HepG2 (cell line): ENCODE data around the gene ATP4B. TPM values are rescaled to one million over a fixed set of nuclear protein-coding genes. Genes with fewer than 3 reads are reported as not detected.

Experiments
- CBX5 ChIP-seq: sonication (generic); formaldehyde crosslinking; IDR thresholded peaks from 2 replicates; pipeline ENCODE4 v1.4.0; 2020; ENCODE audit warnings: missing genetic modification reagents, borderline replicate concordance
- SP5 ChIP-seq: IDR thresholded peaks from 2 replicates; pipeline ENCODE4 v1.6.1; 2016; ENCODE audit warnings: low read depth, borderline replicate concordance
- polyA plus RNA-seq, 8 experiments: library from polyadenylated mRNA; depleted of rRNA in 3 of 8; stranded (reverse) in 7 of 8; unstranded in 1 of 8; fragments of >200 nt; fragmentation: Illumina TruSeq in 4 of 8; extraction: Trizol in 4 of 8; gene quantifications; 2 replicates each; pipeline versions ENCODE4 v1.2.1 to v1.2.3, GENCODE V29; 2011 to 2016; ENCODE audit warnings: low read depth in 4 of 8, missing spikeins in 1 of 8, mixed read lengths in 1 of 8; ENCODE audit not compliant: insufficient read depth in 1 of 8
- total RNA-seq, 5 experiments: library from RNA; depleted of rRNA; stranded (reverse); fragments of >200 nt; fragmentation: Illumina TruSeq; extraction: Trizol; gene quantifications; 2 replicates each; pipeline ENCODE4 v1.2.3, GENCODE V29; 2016; ENCODE audit warnings: low read depth in 1 of 5
- TF ChIP-seq, protein P1 (sequence below): sonication (generic); formaldehyde crosslinking; IDR thresholded peaks from one replicate; pipeline ENCODE4 v1.5.1; 2020; ENCODE audit warnings: mild to moderate bottlenecking, missing genetic modification reagents; ENCODE audit errors: not compliant biosample characterization
- TF ChIP-seq, protein P2 (sequence below): IDR thresholded peaks from 2 replicates; pipeline ENCODE4 v1.6.1; 2016; ENCODE audit warnings: low read depth
- TF ChIP-seq, protein P3 (sequence below): sonication (generic); formaldehyde crosslinking; IDR thresholded peaks from 2 replicates; pipeline ENCODE4 v1.5.0; 2020; ENCODE audit warnings: mild to moderate bottlenecking, missing genetic modification reagents

The ATP4B gene
- total and polyA plus RNA-seq, 2 of the 13 experiments (the other 11 are each of a cell fraction or from before 2014, with no cell fraction given), result not detected

DNA sequence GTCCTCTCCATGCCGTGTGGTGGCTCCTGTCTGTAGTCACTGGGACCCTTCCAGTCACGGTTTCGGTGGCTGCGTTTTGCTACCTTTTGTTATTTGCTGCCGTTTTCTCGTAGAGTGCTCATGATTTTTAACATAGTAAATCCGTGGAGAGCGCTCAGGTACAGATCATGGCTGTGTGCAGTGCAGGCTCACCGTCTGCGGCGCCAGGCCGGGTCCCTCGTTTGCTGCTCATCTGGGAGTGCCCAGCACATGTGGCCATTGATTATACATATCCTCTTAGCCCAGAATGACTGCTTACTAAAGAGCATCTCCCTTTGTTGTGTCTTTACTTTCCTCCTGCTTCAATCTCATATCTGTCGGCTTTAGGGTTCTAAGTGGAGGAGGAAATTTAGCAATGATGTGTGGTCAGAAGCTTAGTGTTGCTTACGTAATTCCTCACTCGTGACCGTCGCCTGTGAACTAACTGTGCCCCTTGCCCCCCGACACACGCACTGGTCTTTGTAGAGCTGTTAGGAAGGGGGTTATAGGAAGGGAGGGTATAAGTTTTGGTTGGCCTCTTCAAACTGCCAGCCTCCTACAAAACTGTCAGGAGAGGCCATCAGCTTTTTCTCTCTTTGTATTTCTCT, 41.6 kb downstream of the ATP4B start (continued):
- TF ChIP-seq, protein P1, sequence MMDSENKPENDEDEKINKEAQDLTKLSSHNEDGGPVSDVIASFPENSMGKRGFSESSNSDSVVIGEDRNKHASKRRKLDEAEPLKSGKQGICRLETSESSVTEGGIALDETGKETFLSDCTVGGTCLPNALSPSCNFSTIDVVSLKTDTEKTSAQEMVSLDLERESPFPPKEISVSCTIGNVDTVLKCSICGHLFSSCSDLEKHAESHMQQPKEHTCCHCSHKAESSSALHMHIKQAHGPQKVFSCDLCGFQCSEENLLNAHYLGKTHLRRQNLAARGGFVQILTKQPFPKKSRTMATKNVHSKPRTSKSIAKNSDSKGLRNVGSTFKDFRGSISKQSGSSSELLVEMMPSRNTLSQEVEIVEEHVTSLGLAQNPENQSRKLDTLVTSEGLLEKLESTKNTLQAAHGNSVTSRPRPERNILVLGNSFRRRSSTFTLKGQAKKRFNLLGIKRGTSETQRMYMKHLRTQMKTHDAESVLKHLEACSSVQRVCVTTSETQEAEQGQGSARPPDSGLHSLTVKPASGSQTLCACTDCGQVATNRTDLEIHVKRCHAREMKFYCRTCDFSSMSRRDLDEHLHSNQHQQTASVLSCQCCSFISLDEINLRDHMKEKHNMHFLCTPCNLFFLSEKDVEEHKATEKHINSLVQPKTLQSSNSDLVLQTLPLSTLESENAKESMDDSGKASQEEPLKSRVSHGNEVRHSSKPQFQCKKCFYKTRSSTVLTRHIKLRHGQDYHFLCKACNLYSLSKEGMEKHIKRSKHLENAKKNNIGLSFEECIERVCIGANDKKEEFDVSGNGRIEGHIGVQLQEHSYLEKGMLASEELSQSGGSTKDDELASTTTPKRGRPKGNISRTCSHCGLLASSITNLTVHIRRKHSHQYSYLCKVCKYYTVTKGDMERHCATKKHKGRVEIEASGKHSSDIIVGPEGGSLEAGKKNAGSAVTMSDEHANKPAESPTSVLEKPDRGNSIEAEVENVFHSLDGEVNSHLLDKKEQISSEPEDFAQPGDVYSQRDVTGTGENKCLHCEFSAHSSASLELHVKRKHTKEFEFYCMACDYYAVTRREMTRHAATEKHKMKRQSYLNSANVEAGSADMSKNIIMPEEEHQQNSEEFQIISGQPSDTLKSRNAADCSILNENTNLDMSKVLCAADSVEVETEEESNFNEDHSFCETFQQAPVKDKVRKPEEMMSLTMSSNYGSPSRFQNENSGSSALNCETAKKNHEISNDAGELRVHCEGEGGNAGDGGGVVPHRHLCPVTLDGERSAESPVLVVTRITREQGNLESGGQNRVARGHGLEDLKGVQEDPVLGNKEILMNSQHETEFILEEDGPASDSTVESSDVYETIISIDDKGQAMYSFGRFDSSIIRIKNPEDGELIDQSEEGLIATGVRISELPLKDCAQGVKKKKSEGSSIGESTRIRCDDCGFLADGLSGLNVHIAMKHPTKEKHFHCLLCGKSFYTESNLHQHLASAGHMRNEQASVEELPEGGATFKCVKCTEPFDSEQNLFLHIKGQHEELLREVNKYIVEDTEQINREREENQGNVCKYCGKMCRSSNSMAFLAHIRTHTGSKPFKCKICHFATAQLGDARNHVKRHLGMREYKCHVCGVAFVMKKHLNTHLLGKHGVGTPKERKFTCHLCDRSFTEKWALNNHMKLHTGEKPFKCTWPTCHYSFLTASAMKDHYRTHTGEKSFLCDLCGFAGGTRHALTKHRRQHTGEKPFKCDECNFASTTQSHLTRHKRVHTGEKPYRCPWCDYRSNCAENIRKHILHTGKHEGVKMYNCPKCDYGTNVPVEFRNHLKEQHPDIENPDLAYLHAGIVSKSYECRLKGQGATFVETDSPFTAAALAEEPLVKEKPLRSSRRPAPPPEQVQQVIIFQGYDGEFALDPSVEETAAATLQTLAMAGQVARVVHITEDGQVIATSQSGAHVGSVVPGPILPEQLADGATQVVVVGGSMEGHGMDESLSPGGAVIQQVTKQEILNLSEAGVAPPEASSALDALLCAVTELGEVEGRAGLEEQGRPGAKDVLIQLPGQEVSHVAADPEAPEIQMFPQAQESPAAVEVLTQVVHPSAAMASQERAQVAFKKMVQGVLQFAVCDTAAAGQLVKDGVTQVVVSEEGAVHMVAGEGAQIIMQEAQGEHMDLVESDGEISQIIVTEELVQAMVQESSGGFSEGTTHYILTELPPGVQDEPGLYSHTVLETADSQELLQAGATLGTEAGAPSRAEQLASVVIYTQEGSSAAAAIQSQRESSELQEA (CRISPR knock-in tag), result no peak
- TF ChIP-seq, protein P2, sequence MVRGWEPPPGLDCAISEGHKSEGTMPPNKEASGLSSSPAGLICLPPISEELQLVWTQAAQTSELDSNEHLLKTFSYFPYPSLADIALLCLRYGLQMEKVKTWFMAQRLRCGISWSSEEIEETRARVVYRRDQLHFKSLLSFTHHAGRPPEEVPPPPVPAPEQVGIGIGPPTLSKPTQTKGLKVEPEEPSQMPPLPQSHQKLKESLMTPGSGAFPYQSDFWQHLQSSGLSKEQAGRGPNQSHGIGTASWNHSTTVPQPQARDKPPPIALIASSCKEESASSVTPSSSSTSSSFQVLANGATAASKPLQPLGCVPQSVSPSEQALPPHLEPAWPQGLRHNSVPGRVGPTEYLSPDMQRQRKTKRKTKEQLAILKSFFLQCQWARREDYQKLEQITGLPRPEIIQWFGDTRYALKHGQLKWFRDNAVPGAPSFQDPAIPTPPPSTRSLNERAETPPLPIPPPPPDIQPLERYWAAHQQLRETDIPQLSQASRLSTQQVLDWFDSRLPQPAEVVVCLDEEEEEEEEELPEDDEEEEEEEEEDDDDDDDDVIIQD (CRISPR knock-in tag), result no peak
- TF ChIP-seq, protein P3, sequence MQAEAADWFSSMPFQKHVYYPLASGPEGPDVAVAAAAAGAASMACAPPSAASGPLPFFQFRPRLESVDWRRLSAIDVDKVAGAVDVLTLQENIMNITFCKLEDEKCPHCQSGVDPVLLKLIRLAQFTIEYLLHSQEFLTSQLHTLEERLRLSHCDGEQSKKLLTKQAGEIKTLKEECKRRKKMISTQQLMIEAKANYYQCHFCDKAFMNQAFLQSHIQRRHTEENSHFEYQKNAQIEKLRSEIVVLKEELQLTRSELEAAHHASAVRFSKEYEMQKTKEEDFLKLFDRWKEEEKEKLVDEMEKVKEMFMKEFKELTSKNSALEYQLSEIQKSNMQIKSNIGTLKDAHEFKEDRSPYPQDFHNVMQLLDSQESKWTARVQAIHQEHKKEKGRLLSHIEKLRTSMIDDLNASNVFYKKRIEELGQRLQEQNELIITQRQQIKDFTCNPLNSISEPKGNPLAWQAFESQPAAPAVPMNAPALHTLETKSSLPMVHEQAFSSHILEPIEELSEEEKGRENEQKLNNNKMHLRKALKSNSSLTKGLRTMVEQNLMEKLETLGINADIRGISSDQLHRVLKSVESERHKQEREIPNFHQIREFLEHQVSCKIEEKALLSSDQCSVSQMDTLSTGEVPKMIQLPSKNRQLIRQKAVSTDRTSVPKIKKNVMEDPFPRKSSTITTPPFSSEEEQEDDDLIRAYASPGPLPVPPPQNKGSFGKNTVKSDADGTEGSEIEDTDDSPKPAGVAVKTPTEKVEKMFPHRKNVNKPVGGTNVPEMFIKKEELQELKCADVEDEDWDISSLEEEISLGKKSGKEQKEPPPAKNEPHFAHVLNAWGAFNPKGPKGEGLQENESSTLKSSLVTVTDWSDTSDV (CRISPR knock-in tag), result no peak
- TF ChIP-seq SP5 (CRISPR knock-in tag) (no peak), CBX5 (CRISPR knock-in tag) (no peak)
